GM18507 (cell line): Measurements from ENCODE around the gene PICALM.
"Not testable (repeated sequence)": the region's sequence is repeated elsewhere in the genome, so short reads cannot be mapped to it uniquely, and the experiment has no call there.

Source experiments
- DNase-seq: peaks from one replicate; pipeline ENCODE4 v3.0.0; 2011; ENCODE audit warnings: low read depth; ENCODE audit not compliant: insufficient read length; ENCODE audit errors: extremely low spot score
- FAIRE-seq: peaks from 2 replicates; lab custom pipeline; 2011; peaks lifted over from hg19 to GRCh38; lab: Jason Lieb, UNC

The PICALM gene

DNA sequence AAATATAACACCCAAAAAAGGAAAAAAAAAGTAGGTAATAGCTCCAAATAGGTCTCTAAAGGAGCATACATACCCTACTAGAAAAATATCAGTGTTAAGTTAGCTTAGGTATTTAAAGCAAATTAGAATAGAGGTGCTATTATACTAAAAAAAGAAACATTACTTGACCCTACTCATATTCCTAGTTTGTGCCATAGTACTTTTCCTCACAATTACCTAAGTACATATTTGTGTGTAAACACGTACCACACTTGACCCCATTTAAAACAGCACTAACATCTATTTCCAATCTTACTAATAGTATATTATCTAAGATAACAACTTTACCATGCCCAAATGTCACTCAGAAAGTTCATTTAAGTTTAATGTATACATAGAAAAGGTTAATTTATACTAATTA is 57.7 kb downstream of the PICALM start:
- FAIRE-seq: no peak

DNA sequence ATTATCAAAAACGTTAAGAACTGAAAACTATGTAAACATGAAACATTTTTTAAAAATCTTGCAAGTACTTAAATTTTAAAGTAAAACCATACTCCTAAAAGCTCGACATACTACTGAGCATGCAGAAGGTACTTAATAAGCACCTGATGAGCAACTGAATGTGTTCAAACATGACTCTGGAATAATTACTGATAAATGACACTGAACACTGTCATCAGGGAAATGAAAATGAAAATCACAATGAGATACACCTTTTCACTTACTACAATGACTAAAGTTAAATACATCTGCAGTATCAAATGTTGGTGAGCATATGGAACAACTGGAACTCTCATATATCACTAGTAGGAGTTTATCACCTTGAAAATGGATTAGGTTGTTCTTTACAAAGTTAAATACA is 65.2 kb downstream of the PICALM start:
- FAIRE-seq (no peak), DNase-seq (no peak)

More for the DNA sequence above, 57.7 kb downstream of the PICALM start:
- no peak for DNase-seq

- DNase-seq (no peak), FAIRE-seq (no peak)
Observed at GRCh38 chr11:86002431-86002830, 66.5 kb downstream of the PICALM start.

- FAIRE-seq: no peak
- DNase-seq: no peak
Observed at GRCh38 chr11:85991508-85991907, 77.4 kb downstream of the PICALM start.

DNA sequence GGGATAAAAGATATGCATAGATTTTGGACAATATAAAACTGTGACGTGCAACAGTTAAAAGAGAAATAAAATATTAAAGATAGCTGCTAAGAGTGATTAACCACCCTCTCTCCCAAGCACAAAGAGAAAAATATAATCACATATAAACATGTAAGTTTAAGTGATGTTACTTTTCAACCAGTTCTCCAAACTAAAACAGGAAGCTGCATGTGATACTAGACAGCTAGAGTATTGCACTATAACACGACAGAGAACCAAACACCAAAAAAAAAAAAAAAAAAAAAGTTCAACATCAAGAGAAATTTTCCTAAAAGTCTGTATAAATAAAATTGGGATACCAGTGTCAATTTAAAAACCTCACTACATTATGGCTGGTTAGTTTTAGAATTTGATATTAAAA is 79.1 kb downstream of the PICALM start:
- DNase-seq: no peak
- no peak for FAIRE-seq

- DNase-seq (no peak), FAIRE-seq (no peak)
Observed at GRCh38 chr11:85988780-85989179, 80.1 kb downstream of the PICALM start.

DNA sequence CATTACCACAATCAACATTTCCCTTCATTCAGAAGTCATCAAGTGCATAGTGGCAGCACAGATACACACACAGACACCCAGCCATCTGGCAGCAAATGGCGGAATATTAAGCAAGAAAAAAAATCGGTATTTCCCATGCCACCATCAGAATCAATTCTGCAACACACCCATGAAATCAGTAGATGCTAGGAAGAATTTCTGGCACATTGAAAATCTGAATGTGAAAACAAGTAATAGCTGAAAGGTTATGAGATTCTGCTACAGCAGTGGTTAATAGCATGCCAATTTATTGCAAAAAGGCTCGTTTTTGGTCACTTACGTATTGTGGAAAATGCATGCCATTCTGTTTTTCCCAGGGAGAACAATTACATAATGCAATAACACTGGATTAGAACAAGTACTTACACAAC is 91.1 kb downstream of the PICALM start:
- FAIRE-seq: no peak
- DNase-seq: no peak

DNA sequence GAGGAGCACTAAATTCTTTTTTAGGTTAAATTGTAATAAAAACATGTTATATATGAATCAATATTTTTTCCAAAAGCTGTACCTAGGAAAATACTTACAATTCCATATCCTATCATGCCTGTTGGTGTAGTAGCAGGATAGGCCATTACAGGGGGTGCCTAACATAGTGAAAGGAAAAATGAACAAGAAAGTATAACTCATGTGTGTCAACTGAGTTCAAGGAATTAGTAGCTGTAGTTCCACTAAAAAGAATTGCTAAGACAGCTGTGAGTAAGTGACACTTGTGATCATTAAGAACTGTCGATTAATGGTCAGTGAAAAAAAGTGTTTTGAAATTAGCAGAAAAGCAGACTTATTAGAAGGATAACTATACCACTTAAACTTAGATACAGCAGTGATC is 92.4 kb downstream of the PICALM start:
- DNase-seq: no peak

GRCh38 chr11:85974122-85974521 is 94.8 kb downstream of the PICALM start:
- no peak for FAIRE-seq
- no peak for DNase-seq

More for the DNA sequence above, 92.4 kb downstream of the PICALM start:
- FAIRE-seq: no peak

DNA sequence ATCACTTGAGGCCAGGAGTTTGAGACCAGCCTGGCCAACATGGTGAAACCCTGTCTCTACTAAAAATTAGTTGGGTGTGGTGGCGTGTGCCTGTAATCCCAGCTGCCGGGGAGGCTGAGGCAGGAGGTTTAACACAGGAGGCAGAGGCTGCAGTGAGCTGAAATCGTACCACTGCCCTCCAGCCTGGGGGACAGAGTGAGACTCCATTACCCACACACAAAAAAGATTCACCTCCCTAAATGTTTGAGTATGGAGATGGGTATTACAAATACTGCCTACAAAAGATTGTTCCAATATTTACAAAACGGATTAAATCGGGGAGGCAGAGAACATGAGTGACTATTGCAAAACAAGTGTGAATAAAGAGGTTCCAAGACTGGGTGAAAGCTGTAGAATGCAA is 98.3 kb downstream of the PICALM start:
- FAIRE-seq: no peak
- no peak for DNase-seq

DNA sequence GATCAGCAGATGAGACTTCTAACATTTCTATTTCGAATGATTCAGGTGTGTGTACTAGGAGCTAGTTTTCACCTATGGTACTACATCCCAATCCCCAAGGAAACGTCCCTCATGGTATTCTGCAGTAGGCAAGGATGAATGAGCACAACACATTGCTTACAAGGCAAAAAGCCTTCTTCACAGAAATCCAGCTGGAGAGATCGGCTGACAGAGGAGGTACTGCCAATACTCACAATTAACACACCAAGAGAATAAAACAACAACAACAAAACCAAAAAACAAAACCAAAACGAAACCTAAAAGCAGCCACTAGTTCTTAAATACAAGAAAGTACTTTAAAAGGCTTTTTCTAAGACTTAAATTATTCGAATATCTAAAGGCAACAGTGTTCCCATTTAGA is 101.4 kb downstream of the PICALM start:
- no peak for FAIRE-seq
- no peak for DNase-seq

- no peak for DNase-seq
- no peak for FAIRE-seq
Observed at GRCh38 chr11:85965202-85965601, 103.7 kb downstream of the PICALM start.

DNA sequence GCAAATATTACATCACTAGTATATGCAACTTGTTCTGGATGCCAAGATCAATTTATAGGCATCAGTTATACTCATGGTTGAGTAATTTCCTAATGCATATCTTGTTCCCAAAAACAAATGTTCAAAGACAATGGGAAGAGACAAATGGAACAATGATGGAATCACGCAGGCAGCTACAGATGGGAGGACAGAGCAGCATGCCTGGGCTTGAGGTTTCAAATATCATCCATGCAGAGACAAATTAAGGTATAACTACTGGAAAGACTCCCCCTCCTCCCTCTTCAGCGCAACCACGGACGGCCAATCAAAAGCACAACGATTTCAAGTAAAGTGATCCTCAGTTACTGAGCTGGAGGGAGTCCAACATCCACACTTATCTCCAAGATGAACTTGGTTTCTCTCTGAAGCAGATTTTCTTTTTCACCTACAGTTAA is 106.9 kb downstream of the PICALM start:
- no peak for FAIRE-seq
- no peak for DNase-seq

DNA sequence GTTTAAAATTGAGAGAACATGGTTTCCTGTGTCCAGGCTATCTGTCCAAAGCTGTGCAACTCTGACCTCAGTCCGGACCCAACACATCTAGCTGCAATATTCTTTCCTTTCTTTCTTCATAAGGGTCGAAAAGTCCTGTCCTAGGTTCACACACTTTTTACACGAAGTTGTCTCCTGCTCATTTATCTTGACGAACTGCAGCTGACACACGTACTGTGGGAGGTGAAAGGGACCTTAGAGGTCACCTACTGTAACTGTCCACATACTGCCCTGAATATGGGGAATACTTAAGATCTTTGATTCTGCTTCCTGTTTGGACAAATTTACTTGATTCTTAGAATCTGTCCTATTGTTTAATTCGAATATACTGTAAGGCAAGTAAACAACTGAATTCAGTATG is 107.8 kb downstream of the PICALM start:
- no peak for FAIRE-seq
- no peak for DNase-seq

DNA sequence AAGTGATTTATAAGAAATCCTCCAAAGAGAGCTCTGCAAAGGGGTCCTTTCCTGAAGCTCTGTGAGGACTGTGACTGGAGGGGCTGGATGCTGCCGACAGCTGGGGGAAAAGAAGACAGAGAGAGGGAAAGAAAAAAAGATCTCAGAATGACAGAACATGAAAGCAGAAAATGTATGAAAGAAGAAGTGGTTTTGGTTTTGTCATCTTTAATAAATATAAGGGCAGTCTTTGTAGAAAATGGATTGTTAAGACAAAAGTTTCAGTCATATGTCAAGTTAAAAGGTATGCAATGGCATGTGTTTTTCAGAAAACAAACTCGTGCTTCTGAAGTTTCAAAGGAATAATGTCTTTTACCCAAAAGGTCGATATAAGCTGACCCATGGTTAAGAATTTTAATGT is 108.2 kb downstream of the PICALM start:
- DNase-seq: no peak
- no peak for FAIRE-seq

GRCh38 chr11:85955531-85955930 is 113.4 kb downstream of the PICALM start:
- no peak for DNase-seq
- FAIRE-seq: no peak

DNA sequence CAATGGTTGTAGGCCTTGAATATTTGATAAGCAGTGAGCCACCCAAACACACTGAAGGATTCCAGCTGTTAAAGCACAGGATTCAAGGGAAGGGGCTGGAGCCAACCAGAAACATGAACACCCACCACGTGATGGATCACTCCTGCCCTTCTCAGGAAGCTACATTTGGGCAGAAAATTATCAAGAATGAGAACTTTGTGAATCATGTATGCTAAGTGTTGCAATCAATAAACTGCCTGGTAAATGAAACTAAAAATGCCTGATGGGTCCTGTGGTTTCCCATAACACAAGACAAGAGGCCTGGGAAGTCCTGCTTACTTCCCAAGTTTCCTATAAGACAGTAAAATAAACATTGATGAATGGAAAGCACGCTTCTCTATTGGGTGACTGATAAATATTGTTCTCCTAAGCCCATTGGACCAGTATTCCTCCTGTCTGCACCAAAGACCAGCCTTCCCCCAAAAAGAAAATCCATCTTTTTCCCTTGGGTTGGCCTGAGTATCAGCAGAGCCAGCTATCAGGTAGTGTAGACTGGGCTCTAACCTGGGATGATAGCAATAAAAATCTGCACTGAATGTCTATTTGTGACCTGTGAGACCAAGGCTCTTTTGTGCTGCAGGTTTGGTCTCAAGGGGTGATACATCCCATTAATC is 115.3 kb downstream of the PICALM start:
- no peak for FAIRE-seq

DNA sequence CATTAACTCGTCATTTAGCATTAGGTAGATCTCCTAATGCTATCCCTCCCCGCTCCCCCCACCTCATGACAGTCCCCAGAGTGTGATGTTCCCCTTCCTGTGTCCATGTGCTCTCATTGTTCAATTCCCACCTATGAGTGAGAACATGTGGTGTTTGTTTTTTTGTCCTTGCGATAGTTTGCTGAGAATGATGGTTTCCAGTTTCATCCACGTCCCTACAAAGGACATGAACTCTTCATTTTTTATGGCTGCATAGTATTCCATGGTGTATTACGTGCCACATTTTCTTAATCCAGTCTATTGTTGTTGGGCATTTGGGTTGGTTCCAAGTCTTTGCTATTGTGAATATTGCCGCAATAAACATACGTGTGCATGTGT is 116.8 kb downstream of the PICALM start:
- FAIRE-seq, DNase-seq: not testable (repeated sequence)

More for the DNA sequence above, 115.3 kb downstream of the PICALM start:
- no peak for DNase-seq

- DNase-seq: no peak
- no peak for FAIRE-seq
Observed at GRCh38 chr11:85951428-85952107, 117.3 kb downstream of the PICALM start.

DNA sequence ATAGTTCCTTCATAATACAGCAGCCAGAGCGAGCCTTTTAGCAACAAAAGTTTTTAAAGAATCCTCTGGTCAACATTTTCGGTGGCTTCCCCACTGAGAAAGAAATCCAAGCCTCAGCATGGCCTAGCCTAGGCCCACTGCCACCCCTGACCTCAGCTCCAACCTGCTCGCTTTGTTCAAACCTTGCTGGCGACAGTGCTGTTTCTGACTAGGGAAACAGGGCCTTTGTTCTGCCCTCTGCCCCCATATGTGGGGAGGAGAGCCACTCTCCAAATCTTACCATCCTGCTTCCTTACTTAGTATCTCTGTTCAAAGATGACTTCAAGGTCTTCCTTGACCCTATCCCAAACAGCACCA is 117.9 kb downstream of the PICALM start:
- FAIRE-seq (no peak), DNase-seq (no peak)

DNA sequence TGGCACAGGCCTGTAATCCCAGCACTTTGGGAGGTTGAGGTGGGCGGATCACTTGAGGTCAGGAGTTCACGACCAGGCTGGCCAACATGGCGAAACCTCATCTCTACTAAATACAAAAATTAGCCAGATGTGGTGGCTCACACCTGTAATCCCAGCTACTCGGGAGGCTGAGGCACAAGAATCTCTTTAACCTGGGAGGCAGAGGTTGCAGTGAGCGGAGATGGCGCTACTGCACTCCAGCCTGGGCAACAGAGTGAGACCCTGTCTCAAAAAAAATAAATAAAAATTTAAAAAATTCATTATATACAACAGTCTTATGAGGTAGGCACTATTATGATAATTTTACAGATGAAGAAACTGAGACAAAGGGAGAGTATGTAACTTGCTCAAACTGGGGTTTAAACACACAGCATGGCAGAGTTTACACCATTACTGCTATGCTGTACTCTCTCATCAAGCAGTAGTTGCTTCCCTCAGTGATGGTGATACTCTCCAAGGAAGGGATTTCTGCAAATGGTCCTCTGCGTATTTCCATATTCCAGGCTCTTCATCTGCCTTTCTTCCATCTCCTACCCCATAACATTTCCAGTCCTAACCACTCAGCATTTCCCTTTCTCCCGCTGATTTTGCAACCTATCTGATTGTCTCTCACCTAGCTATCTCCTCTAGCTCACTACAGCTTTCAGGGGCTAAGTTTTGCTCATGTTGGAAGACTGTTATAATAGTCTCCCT is 118.4 kb downstream of the PICALM start:
- FAIRE-seq: no peak
- DNase-seq: no peak
